22Rv1 (cell line): ENCODE data around the gene PLAAT3.

ENCODE experiments used
- ZFX ChIP-seq: fragments of 450-650 bp; IDR thresholded peaks from 2 replicates; pipeline ENCODE4 v1.6.1; 2017; ENCODE audit warnings: antibody characterized with exemption, borderline replicate concordance
- TF ChIP-seq, protein P1 (sequence below): fragments of 450-650 bp; IDR thresholded peaks from 2 replicates; pipeline ENCODE4 v1.5.1; 2017; ENCODE audit warnings: mild to moderate bottlenecking

DNA sequence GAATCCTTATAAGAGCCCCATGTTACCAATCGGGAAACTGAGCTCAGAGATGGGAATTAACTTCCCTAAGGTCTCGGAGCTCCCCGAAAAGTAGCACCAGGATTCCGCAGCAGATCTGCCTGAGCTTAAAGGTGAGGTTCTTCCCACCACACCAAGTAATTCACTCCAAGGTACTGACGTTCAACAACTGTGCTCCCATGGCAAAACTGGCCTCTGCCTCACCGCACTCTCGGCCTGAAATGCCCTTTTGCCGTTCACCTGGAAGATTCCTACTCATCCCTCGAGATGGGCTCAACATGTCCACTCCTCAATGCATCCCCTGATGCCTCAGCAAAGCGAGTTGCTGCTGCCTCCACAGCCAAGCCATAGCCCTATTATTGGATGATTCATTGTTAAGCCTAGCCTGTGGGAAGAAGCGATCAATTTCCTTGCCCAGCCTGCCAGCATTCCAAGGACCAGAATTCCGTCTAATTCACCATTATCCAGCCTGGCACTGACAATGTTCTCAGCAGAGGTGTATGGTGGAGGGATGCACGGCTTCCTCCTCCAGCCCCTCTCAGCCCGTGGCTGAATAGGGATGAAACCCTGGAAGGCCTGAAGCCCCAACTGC, 4.2 kb downstream of the PLAAT3 start:
- TF ChIP-seq, protein P1, sequence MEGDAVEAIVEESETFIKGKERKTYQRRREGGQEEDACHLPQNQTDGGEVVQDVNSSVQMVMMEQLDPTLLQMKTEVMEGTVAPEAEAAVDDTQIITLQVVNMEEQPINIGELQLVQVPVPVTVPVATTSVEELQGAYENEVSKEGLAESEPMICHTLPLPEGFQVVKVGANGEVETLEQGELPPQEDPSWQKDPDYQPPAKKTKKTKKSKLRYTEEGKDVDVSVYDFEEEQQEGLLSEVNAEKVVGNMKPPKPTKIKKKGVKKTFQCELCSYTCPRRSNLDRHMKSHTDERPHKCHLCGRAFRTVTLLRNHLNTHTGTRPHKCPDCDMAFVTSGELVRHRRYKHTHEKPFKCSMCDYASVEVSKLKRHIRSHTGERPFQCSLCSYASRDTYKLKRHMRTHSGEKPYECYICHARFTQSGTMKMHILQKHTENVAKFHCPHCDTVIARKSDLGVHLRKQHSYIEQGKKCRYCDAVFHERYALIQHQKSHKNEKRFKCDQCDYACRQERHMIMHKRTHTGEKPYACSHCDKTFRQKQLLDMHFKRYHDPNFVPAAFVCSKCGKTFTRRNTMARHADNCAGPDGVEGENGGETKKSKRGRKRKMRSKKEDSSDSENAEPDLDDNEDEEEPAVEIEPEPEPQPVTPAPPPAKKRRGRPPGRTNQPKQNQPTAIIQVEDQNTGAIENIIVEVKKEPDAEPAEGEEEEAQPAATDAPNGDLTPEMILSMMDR, result no peak
- no peak for TF ChIP-seq ZFX
